Neural crest cell (in vitro differentiated cells): Measurements from ENCODE around the gene CIB2. TPM values are rescaled to one million over a fixed set of nuclear protein-coding genes. Genes with fewer than 3 reads are reported as not detected.

Experiments used
- DNase-seq: peaks from one replicate; pipeline ENCODE4 v3.0.0; 2021; ENCODE audit warnings: low read depth, mixed read lengths, low spot score
- H3K27ac Mint-ChIP-seq: one replicate; pipeline ENCODE4 v1.8.0; 2021; ENCODE audit warnings: mild to moderate bottlenecking, mixed read lengths; ENCODE audit not compliant: unreplicated experiment
- H3K27me3 Mint-ChIP-seq: 2 replicates; pipeline ENCODE4 v1.8.0; 2021; ENCODE audit warnings: low read depth, mild to moderate bottlenecking, mixed read lengths
- H3K36me3 Mint-ChIP-seq: 2 replicates; pipeline ENCODE4 v1.8.0; 2021; ENCODE audit warnings: low read depth, mild to moderate bottlenecking, mixed read lengths
- H3K4me1 Mint-ChIP-seq: 2 replicates; pipeline ENCODE4 v1.8.0; 2021; ENCODE audit warnings: mixed read lengths
- H3K4me3 Mint-ChIP-seq: one replicate; pipeline ENCODE4 v1.8.0; 2021; ENCODE audit warnings: mild to moderate bottlenecking, mixed read lengths
- H3K9me3 Mint-ChIP-seq: 2 replicates; pipeline ENCODE4 v1.8.0; 2021; ENCODE audit warnings: mixed read lengths
- total RNA-seq: library from RNA; stranded (reverse); gene quantifications from 2 replicates; pipeline ENCODE4 v1.2.1, GENCODE V29; 2021
- TF ChIP-seq, protein P1 (sequence below): fragments of 200-600 bp; sonication (generic); conservative IDR thresholded peaks from 2 replicates; pipeline ENCODE4 v1.5.0; 2021; ENCODE audit warnings: antibody characterized with exemption, mild to moderate bottlenecking

CIB2 gene
- total RNA-seq, 1 donor from 2014 or later = 37.7 TPM

GRCh38 chr15:78085928-78086327 is 45.3 kb downstream of the CIB2 start:
- Mint-ChIP-seq H3K27me3 (no peaks in the 10 kb centered on the region), H3K4me1 (no peaks in the 10 kb centered on the region), H3K9me3 (no peaks in the 10 kb centered on the region), H3K4me3 (no peak overlapping the region), H3K36me3 (no peaks in the 10 kb centered on the region), H3K27ac (no peak overlapping the region)
- no peak for DNase-seq
- TF ChIP-seq, protein P1, sequence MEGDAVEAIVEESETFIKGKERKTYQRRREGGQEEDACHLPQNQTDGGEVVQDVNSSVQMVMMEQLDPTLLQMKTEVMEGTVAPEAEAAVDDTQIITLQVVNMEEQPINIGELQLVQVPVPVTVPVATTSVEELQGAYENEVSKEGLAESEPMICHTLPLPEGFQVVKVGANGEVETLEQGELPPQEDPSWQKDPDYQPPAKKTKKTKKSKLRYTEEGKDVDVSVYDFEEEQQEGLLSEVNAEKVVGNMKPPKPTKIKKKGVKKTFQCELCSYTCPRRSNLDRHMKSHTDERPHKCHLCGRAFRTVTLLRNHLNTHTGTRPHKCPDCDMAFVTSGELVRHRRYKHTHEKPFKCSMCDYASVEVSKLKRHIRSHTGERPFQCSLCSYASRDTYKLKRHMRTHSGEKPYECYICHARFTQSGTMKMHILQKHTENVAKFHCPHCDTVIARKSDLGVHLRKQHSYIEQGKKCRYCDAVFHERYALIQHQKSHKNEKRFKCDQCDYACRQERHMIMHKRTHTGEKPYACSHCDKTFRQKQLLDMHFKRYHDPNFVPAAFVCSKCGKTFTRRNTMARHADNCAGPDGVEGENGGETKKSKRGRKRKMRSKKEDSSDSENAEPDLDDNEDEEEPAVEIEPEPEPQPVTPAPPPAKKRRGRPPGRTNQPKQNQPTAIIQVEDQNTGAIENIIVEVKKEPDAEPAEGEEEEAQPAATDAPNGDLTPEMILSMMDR = no peak

DNA sequence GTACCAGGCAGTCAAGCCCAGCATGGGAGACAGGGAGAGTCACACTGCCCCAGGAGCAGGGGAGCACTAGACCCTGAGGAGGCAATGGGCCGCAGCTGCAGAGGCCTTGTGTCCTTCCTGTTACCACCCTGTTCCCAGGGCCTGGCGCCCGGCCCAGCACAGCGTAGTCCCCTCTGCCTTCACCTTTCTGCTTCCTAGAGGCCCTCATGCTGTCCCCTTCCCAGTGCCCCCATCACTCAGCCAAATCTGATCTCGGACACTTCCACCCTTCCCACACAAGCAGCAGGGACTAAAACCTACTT is 46.8 kb downstream of the CIB2 start:
- no peak for DNase-seq
- Mint-ChIP-seq H3K4me3 (no peak overlapping the region), H3K9me3 (no peaks in the 10 kb centered on the region), H3K36me3 (no peaks in the 10 kb centered on the region), H3K27me3 (no peaks in the 10 kb centered on the region), H3K4me1 (no peaks in the 10 kb centered on the region), H3K27ac (peak overlapping the region; percentile 50)
- TF ChIP-seq, protein P1 = no peak

- H3K9me3 Mint-ChIP-seq = no peaks in the 10 kb centered on the region
- H3K4me3 Mint-ChIP-seq = no peak overlapping the region
- H3K36me3 Mint-ChIP-seq = no peaks in the 10 kb centered on the region
- H3K27ac Mint-ChIP-seq = peak overlapping the region; percentile 50
- TF ChIP-seq, protein P1 = no peak
- H3K27me3 Mint-ChIP-seq = no peaks in the 10 kb centered on the region
- no peaks in the 10 kb centered on the region for H3K4me1 Mint-ChIP-seq
- DNase-seq = no peak
Observed at GRCh38 chr15:78083687-78084448, 47.4 kb downstream of the CIB2 start.

DNA sequence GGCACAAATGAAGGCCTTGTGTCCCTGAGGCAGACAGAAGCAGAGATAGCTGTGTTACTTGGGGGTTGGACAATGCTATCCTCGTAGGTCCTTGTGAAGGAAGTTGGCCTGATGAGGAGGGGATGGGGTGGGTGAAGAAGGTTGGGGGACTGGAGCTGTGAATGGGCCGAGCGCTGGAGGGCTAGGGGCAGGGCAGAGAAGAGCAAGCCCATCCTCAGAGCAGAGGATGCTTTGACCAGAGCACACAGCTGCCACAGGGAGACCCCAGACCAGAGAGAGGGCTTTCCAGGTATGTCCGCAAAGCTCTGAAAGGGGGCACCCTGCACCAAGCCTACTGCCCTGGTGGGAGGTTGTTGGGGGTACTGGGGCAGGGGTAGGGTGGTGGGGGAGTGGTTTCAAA is 48.1 kb downstream of the CIB2 start:
- no peaks in the 10 kb centered on the region for H3K36me3 Mint-ChIP-seq
- H3K4me3 Mint-ChIP-seq = no peak overlapping the region
- no peaks in the 10 kb centered on the region for H3K27me3 Mint-ChIP-seq
- no peaks in the 10 kb centered on the region for H3K9me3 Mint-ChIP-seq
- no peaks in the 10 kb centered on the region for H3K4me1 Mint-ChIP-seq
- TF ChIP-seq, protein P1 = no peak
- no peak for DNase-seq
- H3K27ac Mint-ChIP-seq = peak overlapping the region; percentile 62

DNA sequence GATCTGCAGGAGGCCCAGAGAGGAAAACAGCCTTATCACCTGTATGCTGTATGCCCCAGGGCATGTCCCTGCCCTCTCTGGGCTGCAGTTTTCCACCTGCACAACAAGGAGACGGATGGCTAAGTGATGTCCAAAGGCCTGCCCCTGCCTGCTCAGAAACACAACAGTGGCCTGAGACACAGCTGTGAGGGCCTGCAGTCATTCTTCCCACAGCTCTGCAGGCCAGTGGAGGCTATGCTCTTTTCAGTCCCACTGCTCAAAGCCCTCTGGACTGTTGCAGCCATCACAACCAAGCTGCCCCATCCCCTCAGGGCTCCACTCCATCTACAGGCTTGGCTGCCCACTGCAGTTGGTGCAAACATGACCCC is 48.5 kb downstream of the CIB2 start:
- Mint-ChIP-seq H3K27me3 (no peaks in the 10 kb centered on the region), H3K9me3 (no peaks in the 10 kb centered on the region), H3K36me3 (no peaks in the 10 kb centered on the region), H3K4me1 (peaks cover 4% of the 10 kb centered on the region), H3K4me3 (no peak overlapping the region), H3K27ac (no peak overlapping the region)
- TF ChIP-seq, protein P1 = no peak
- no peak for DNase-seq
